LHCN-M2 (cell line): ENCODE data around the gene GPATCH2L. TPM values are rescaled to one million over a fixed set of nuclear protein-coding genes. Genes with fewer than 3 reads are reported as not detected.

Experiments used
- DNase-seq: peaks from one replicate; pipeline ENCODE4 v3.0.0-alpha.2; 2012; ENCODE audit warnings: low read depth
- polyA plus RNA-seq: library from polyadenylated mRNA; unstranded; fragments of >200 nt; gene quantifications from one replicate; pipeline ENCODE4 v1.2.1, GENCODE V29; 2012; ENCODE audit warnings: missing spikeins
- total RNA-seq: library from RNA; depleted of rRNA; stranded (reverse); fragments of >200 nt; gene quantifications from 2 replicates; pipeline ENCODE4 v1.2.3, GENCODE V29; 2014; rRNA removed

The GPATCH2L gene
- total RNA-seq: 60.4 and 67.2 TPM in 2 replicates
- 8.0 TPM for polyA plus RNA-seq

- DNase-seq: peak; percentile 86
These were observed at the start of gene GPATCH2L for GRCh38 chr14:76151398-76152332. GPATCH2L (plus strand) TSS chr14:76151922; CDS start chr14:76154364, 2,442 bp downstream.

GRCh38 chr14:76104802-76105355 is 46.8 kb upstream of the GPATCH2L start:
- DNase-seq: no peak

- no peak for DNase-seq
These were observed 45.5 kb upstream of the GPATCH2L start for GRCh38 chr14:76106188-76106587.

GRCh38 chr14:76109087-76109880 is 42.4 kb upstream of the GPATCH2L start:
- peak; percentile 15 for DNase-seq

- no peak for DNase-seq
These were observed 38.7 kb upstream of the GPATCH2L start for GRCh38 chr14:76112889-76113624.

GRCh38 chr14:76113691-76114090 is 38.0 kb upstream of the GPATCH2L start:
- DNase-seq: no peak

- DNase-seq: no peak
These were observed 36.7 kb upstream of the GPATCH2L start for GRCh38 chr14:76115010-76115422.

GRCh38 chr14:76117789-76118484 is 33.8 kb upstream of the GPATCH2L start:
- no peak for DNase-seq

GRCh38 chr14:76118594-76118993 is 33.1 kb upstream of the GPATCH2L start:
- no peak for DNase-seq

- no peak for DNase-seq
These were observed 30.5 kb upstream of the GPATCH2L start for GRCh38 chr14:76121089-76121748.

- no peak for DNase-seq
These were observed 28.1 kb upstream of the GPATCH2L start for GRCh38 chr14:76123426-76124225.

GRCh38 chr14:76125511-76125910 is 26.2 kb upstream of the GPATCH2L start:
- DNase-seq: no peak

- no peak for DNase-seq
These were observed 25.6 kb upstream of the GPATCH2L start for GRCh38 chr14:76126076-76126475.

- DNase-seq: no peak
These were observed 21.7 kb upstream of the GPATCH2L start for GRCh38 chr14:76129851-76130576.

- no peak for DNase-seq
These were observed 20.4 kb upstream of the GPATCH2L start for GRCh38 chr14:76131071-76131965.

GRCh38 chr14:76133103-76133502 is 18.6 kb upstream of the GPATCH2L start:
- DNase-seq: peak; percentile 43

- no peak for DNase-seq
These were observed 17.5 kb upstream of the GPATCH2L start for GRCh38 chr14:76134231-76134630.

- no peak for DNase-seq
These were observed 16.0 kb upstream of the GPATCH2L start for GRCh38 chr14:76135722-76136121.
